ENCODE measurements around the gene DACH1.

DNA sequence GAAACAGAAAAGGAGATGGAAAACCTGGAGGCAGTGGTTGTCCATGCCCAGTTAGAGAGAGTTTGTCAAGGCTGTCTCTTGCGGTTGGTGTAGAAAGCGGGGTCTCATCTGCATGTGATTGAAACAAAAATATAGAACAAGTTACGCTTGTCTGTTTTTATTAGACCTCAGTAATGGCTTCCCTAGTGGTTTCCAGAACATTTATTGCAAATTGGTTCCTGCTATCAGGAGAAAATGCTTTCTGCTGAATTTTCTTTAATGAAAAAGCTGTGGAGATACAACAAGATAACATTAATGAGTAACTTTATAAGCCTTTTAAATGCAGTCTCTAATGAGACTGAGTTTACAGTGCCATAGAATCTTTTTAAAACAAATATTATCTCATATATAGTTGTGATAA is 378.0 kb downstream of the DACH1 start:
- TF ChIP-seq, protein P1, sequence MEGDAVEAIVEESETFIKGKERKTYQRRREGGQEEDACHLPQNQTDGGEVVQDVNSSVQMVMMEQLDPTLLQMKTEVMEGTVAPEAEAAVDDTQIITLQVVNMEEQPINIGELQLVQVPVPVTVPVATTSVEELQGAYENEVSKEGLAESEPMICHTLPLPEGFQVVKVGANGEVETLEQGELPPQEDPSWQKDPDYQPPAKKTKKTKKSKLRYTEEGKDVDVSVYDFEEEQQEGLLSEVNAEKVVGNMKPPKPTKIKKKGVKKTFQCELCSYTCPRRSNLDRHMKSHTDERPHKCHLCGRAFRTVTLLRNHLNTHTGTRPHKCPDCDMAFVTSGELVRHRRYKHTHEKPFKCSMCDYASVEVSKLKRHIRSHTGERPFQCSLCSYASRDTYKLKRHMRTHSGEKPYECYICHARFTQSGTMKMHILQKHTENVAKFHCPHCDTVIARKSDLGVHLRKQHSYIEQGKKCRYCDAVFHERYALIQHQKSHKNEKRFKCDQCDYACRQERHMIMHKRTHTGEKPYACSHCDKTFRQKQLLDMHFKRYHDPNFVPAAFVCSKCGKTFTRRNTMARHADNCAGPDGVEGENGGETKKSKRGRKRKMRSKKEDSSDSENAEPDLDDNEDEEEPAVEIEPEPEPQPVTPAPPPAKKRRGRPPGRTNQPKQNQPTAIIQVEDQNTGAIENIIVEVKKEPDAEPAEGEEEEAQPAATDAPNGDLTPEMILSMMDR (IDR thresholded peaks at IDR 0.05; ENCODE audit: control extremely low read depth in 1 of 3, insufficient read depth in 1 of 3, low read depth in 1 of 3, low read length in 3 of 3): no peak
- no peak for TF ChIP-seq SUZ12 (IDR thresholded peaks at IDR 0.05; ENCODE audit: low read length)

All from H1 (cell line).